22Rv1 (cell line): ENCODE data around the gene SBSN.

ENCODE experiments used
- ZFX ChIP-seq: fragments of 450-650 bp; IDR thresholded peaks from 2 replicates; pipeline ENCODE4 v1.6.1; 2017; ENCODE audit warnings: antibody characterized with exemption, borderline replicate concordance
- TF ChIP-seq, protein P1 (sequence below): fragments of 450-650 bp; IDR thresholded peaks from 2 replicates; pipeline ENCODE4 v1.5.1; 2017; ENCODE audit warnings: mild to moderate bottlenecking

DNA sequence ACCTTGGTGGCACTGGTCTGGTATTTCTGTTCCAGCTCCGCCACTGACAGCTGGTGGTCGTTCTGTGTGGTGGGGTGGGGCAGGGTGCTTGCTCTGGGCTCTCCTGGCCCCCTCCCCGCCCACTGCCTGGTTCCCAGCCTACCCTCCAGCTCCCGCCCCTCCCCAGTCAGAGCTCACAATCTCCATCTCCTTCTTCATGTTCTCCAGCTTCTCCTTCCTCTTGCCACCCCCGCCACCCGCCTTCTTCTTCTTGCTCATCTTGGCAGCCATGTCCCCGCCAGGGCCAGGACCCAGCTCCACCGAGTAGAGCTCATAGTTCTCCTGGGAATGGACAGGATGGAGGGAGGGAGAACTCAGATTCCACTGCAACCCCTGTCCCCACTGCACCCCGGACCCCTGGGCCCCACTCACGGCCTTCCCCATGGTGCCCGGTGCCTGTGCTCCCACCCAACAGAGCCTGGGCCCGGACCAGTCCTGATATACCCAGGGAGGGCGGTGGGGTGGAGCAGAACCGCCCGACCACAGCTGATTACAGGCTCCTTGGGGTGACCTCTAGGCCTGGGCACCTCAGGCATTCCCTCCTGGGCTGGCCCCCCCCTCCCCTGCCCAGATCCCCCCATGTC, 35.2 kb upstream of the SBSN start, which contains the start of gene ATP4A:
- TF ChIP-seq ZFX = no peak
- TF ChIP-seq, protein P1, sequence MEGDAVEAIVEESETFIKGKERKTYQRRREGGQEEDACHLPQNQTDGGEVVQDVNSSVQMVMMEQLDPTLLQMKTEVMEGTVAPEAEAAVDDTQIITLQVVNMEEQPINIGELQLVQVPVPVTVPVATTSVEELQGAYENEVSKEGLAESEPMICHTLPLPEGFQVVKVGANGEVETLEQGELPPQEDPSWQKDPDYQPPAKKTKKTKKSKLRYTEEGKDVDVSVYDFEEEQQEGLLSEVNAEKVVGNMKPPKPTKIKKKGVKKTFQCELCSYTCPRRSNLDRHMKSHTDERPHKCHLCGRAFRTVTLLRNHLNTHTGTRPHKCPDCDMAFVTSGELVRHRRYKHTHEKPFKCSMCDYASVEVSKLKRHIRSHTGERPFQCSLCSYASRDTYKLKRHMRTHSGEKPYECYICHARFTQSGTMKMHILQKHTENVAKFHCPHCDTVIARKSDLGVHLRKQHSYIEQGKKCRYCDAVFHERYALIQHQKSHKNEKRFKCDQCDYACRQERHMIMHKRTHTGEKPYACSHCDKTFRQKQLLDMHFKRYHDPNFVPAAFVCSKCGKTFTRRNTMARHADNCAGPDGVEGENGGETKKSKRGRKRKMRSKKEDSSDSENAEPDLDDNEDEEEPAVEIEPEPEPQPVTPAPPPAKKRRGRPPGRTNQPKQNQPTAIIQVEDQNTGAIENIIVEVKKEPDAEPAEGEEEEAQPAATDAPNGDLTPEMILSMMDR = no peak
